ENCODE results near the gene SYNPO. TPM values are rescaled to one million over a fixed set of nuclear protein-coding genes. Genes with fewer than 3 reads are reported as not detected.

Gene SYNPO
- polyA plus RNA-seq, 1 of the 3 experiments (the other 2 are of a cell fraction) = 5.1 TPM

- Histone ChIP-seq H3K79me2 (ENCODE audit: insufficient read depth) (no peaks in the 10 kb centered on the region), H4K20me1 (ENCODE audit: insufficient read depth) (no peaks in the 10 kb centered on the region), H2AFZ (ENCODE audit: low read depth) (no peak overlapping the region), H3K4me2 (no peak overlapping the region), H3K9me3 (no peaks in the 10 kb centered on the region), H3K4me1 (ENCODE audit: control insufficient read depth in 1 of 2, insufficient read depth in 2 of 2, low read depth in 1 of 2, low read length in 1 of 2) (peaks cover 33 to 81% of the 10 kb centered on the region in 2 experiments), H3K9ac (no peak overlapping the region), H3K27ac (ENCODE audit: low read depth in 2 of 2, low read length in 1 of 2) (peak overlapping the region in 1 of 2 experiments; percentile 85; a peak in 2 of 4 replicates), H3K9me2 (no peaks in the 10 kb centered on the region), H3F3A (replicated peaks; ENCODE audit: insufficient read depth) (no peaks in the 10 kb centered on the region), H3K36me3 (replicated peaks in 1 of 2; ENCODE audit: control insufficient read depth in 1 of 2, insufficient read depth in 2 of 2, low read length in 1 of 2) (no peaks in the 10 kb centered on the region), H3K27me3 (ENCODE audit: insufficient read depth) (no peaks in the 10 kb centered on the region), H3K4me3 (ENCODE audit: low read depth in 2 of 2, low read length in 1 of 2) (no peak overlapping the region)
- ChIA-PET POLR2A (no interaction called here), CTCF (interaction anchor here (1.3 kb wide), 1 partner anchor 15 kb away, joined by 4 read pairs; no protein-coding TSS in a partner anchor)
- DNase-seq = no peak
- WGBS (ENCODE audit: low lambda C conversion rate) = 92% methylated on average over 3 of the region's 3 CpGs
- TF ChIP-seq RCOR1 (IDR thresholded peaks at IDR 0.05; ENCODE audit: low read length) (no peak), JUND (IDR thresholded peaks at IDR 0.05) (no peak), FOXM1 (IDR thresholded peaks at IDR 0.05; ENCODE audit: low read depth) (no peak), MAX (IDR thresholded peaks at IDR 0.05; ENCODE audit: low read depth) (no peak), MEF2A (IDR thresholded peaks at IDR 0.05; ENCODE audit: borderline replicate concordance, low read depth) (no peak), CHD2 (IDR thresholded peaks at IDR 0.05; ENCODE audit: low read length, partially characterized antibody) (no peak), EP300 (IDR thresholded peaks at IDR 0.05; ENCODE audit: borderline replicate concordance in 1 of 2, low read depth in 1 of 2, low read length in 1 of 2) (no peak), YY1 (IDR thresholded peaks at IDR 0.05; ENCODE audit: low read depth) (no peak), PBX3 (IDR thresholded peaks at IDR 0.05) (no peak), IRF3 (IDR thresholded peaks at IDR 0.05; ENCODE audit: low read depth, low read length) (no peak), CTCF (IDR thresholded peaks at IDR 0.05) (no peak), RXRA (IDR thresholded peaks at IDR 0.05; ENCODE audit: borderline replicate concordance, low read depth) (no peak), FOXJ3 (CRISPR knock-in tag; IDR thresholded peaks at IDR 0.05) (no peak), USF1 (IDR thresholded peaks at IDR 0.05; ENCODE audit: borderline replicate concordance, low read depth) (no peak), FOSL2 (IDR thresholded peaks at IDR 0.05; ENCODE audit: borderline replicate concordance, low read depth) (no peak), GABPA (IDR thresholded peaks at IDR 0.05; ENCODE audit: low read depth) (no peak), RAD21 (IDR thresholded peaks at IDR 0.05; ENCODE audit: low read length) (no peak)
These were observed 43.6 kb upstream of the SYNPO start for GRCh38 chr5:150596826-150597225.

Measured in SK-N-SH (cell line).